ENCODE measurements around the gene NUDT22. TPM values are rescaled to one million over a fixed set of nuclear protein-coding genes. Genes with fewer than 3 reads are reported as not detected.

The NUDT22 gene
- total and polyA plus RNA-seq, 2 of the 8 experiments (the other 6 are each of a cell fraction or from before 2014, with no cell fraction given), result 43.4 to 69.0 TPM

DNA sequence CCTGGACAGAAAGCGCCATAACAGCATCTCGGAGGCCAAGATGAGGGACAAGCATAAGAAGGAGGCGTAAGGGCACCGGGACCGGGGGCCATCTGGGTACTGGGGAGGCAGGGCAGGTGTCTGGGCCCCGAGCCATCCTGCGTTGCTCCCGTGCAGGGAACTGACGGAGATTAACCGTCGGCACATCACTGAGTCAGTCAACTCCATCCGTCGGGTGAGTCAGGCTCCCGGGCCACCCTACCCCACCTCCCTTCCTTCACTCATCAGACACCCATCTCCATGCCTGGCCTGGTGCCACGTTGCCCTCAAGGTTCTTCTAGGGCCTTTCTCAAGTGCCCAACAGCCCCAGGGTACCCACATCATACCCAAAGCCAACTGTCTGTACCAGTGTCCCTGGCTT, 40.3 kb downstream of the NUDT22 start (continued):
- TF ChIP-seq, protein P1, sequence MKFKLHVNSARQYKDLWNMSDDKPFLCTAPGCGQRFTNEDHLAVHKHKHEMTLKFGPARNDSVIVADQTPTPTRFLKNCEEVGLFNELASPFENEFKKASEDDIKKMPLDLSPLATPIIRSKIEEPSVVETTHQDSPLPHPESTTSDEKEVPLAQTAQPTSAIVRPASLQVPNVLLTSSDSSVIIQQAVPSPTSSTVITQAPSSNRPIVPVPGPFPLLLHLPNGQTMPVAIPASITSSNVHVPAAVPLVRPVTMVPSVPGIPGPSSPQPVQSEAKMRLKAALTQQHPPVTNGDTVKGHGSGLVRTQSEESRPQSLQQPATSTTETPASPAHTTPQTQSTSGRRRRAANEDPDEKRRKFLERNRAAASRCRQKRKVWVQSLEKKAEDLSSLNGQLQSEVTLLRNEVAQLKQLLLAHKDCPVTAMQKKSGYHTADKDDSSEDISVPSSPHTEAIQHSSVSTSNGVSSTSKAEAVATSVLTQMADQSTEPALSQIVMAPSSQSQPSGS (IDR thresholded peaks at IDR 0.05; ENCODE audit: low read length), result no peak
- TF ChIP-seq TCF12 (IDR thresholded peaks at IDR 0.05; ENCODE audit: low read depth, low read length) (no peak), RFX5 (IDR thresholded peaks at IDR 0.05; ENCODE audit: borderline replicate concordance, low read depth, low read length) (no peak), RNF2 (IDR thresholded peaks at IDR 0.05; ENCODE audit: borderline replicate concordance, low read depth, low read length, missing control alignments, poor library complexity, severe bottlenecking) (no peak)

All from H1 (cell line).